Sigmoid colon (tissue), 7 donors: Measurements from ENCODE around the gene TMOD1. TPM values are rescaled to one million over a fixed set of nuclear protein-coding genes. Genes with fewer than 3 reads are reported as not detected.

ENCODE experiments used
- DNase-seq: peaks from one replicate; pipeline ENCODE4 v3.0.0-alpha.2; 2019
- H3K27ac ChIP-seq, 4 donors: fragments of 200-600 bp; sonication (generic); one replicate each; pipeline ENCODE4 v1.5.1; 2016 to 2019; ENCODE audit warnings: mild to moderate bottlenecking in 1 of 4
- H3K27me3 ChIP-seq, 3 donors: fragments of 200-600 bp; sonication (generic); one replicate each; pipeline ENCODE4 v1.5.1; 2019; ENCODE audit warnings: mild to moderate bottlenecking in 1 of 3
- H3K36me3 ChIP-seq, 4 donors: fragments of 200-600 bp; sonication (generic); one replicate each; pipeline ENCODE4 v1.5.1; 2016 to 2019
- H3K4me1 ChIP-seq, 4 donors: fragments of 200-600 bp; sonication (generic); one replicate each; pipeline ENCODE4 v1.5.1; 2017 to 2019
- H3K4me3 ChIP-seq, 4 donors: fragments of 200-600 bp; sonication (generic); one replicate each; pipeline ENCODE4 v1.5.1; 2017 to 2019; ENCODE audit warnings: mild to moderate bottlenecking in 2 of 4, moderate library complexity in 1 of 4
- H3K9me3 ChIP-seq, 4 donors: fragments of 200-600 bp in 3 of 4; sonication (generic) in 3 of 4; one replicate each; pipeline versions ENCODE4 v1.5.1 to v1.6.1; 2013 to 2019
- EP300 ChIP-seq, 4 donors: sonication (generic); formaldehyde crosslinking; IDR thresholded peaks; one replicate each; pipeline ENCODE4 v1.6.1; 2017; ENCODE audit warnings: antibody characterized with exemption in 4 of 4
- POLR2A ChIP-seq, 2 donors: fragments of 450-650 bp; IDR thresholded peaks; one replicate each; pipeline ENCODE4 v1.6.1; 2016; ENCODE audit warnings: antibody characterized with exemption in 2 of 2, mild to moderate bottlenecking in 2 of 2, moderate library complexity in 2 of 2
- POLR2AphosphoS5 ChIP-seq, 4 donors: sonication (generic); formaldehyde crosslinking; IDR thresholded peaks; one replicate each; pipeline ENCODE4 v1.6.1; 2017; ENCODE audit warnings: antibody characterized with exemption in 4 of 4
- WGBS, 2 donors: extraction: QIAGEN DNeasy Blood & Tissue Kit; methylation state at CpG; one replicate each; pipeline ENCODE4 v1.1.7; 2013; 5-methylcytosine and 5-hydroxymethylcytosine counted together
- intact Hi-C: fragments of 100-400 bp; cut with DNase I; formaldehyde crosslinking; loops from one replicate; pipeline ENCODE4 v1.15.1; 2023
- polyA plus RNA-seq, 3 donors: library from polyadenylated mRNA; stranded (reverse); fragments of 200-250 nt; gene quantifications; one replicate each; pipeline ENCODE4 v1.2.3, GENCODE V29; 2013
- total RNA-seq, 4 donors: library from RNA; depleted of rRNA; stranded (reverse); fragments of >200 nt; gene quantifications; one replicate each; pipeline ENCODE4 v1.1.0, GENCODE V29; 2016
- TF ChIP-seq, protein P1 (sequence below), 4 experiments: fragments of 450-650 bp in 3 of 4; fragments of 200-600 bp in 1 of 4; IDR thresholded peaks; one replicate each; pipeline ENCODE4 v1.5.1; 2016 to 2019; ENCODE audit warnings: antibody characterized with exemption in 4 of 4, mild to moderate bottlenecking in 3 of 4, moderate library complexity in 2 of 4
- donor health status: healthy with polysubstance abuse.
- donor health status: Bipolar disorder and iron deficiency.
- donor health status: healthy.

TMOD1 gene
- total and polyA plus RNA-seq, 7 donors, result 1.6 to 56.8 (median 28.5) TPM

GRCh38 chr9:97525451-97525850, 24.0 kb downstream of the TMOD1 start:
- Histone ChIP-seq H3K36me3 (peaks cover 0 to 26% (median 4%) of the 10 kb centered on the region in 4 donors), H3K27me3 (no peaks in the 10 kb centered on the region), H3K4me1 (peaks cover 0 to 60% (median 52%) of the 10 kb centered on the region in 4 donors), H3K9me3 (no peaks in the 10 kb centered on the region), H3K4me3 (no peak overlapping the region), H3K27ac (peak overlapping the region in 1 of 4 donors; percentile 0)
- TF ChIP-seq POLR2A (IDR thresholded peaks at IDR 0.05) (no peak), EP300 (IDR thresholded peaks at IDR 0.05) (no peak), POLR2AphosphoS5 (IDR thresholded peaks at IDR 0.05) (no peak)
- TF ChIP-seq, protein P1, sequence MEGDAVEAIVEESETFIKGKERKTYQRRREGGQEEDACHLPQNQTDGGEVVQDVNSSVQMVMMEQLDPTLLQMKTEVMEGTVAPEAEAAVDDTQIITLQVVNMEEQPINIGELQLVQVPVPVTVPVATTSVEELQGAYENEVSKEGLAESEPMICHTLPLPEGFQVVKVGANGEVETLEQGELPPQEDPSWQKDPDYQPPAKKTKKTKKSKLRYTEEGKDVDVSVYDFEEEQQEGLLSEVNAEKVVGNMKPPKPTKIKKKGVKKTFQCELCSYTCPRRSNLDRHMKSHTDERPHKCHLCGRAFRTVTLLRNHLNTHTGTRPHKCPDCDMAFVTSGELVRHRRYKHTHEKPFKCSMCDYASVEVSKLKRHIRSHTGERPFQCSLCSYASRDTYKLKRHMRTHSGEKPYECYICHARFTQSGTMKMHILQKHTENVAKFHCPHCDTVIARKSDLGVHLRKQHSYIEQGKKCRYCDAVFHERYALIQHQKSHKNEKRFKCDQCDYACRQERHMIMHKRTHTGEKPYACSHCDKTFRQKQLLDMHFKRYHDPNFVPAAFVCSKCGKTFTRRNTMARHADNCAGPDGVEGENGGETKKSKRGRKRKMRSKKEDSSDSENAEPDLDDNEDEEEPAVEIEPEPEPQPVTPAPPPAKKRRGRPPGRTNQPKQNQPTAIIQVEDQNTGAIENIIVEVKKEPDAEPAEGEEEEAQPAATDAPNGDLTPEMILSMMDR (IDR thresholded peaks at IDR 0.05), result no peak
- no peak for DNase-seq
- WGBS, 2 donors, result 79 to 82% methylated on average over 2 of the region's 2 CpGs
- intact Hi-C loops, result no loop called here

DNA sequence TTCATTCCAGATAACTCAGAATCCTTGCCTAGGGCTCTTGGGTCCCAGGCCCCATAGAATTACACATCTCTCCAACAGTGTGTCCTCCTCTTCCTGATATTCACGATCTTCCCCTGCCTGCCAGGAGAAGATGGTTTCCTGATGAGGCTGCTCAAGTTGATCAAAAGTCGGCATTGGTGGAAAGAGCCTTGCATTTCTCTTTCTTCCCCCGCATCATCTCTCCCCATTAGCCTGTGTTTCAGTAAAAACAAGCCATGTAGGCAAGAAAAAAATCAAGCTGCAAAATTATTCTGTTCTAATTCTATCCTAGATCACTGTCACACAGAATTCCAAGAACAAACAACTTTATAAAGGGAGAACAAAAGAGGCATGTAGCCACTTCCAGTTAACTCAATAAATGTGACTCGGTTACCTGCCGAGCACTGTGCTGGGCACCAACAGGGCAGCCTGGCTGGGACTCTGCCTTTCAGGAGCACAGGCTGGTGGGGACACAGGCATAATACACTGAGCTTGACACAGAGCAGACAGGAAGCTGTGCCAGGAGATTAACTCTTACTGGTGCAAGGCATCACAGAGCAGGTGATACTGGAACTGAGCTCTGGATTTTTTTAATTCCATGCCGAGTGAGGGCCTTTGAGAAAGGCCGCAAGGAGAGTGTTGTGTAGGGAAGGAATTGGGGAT, 25.6 kb downstream of the TMOD1 start:
- Histone ChIP-seq H3K27me3 (no peaks in the 10 kb centered on the region), H3K4me1 (peaks cover 0 to 60% (median 51%) of the 10 kb centered on the region in 4 donors), H3K9me3 (no peaks in the 10 kb centered on the region), H3K36me3 (peaks cover 0 to 26% (median 4%) of the 10 kb centered on the region in 4 donors), H3K4me3 (no peak overlapping the region), H3K27ac (peak overlapping the region in 3 of 4 donors; percentile 77 to 92 (median 91))
- 91 to 94% methylated on average over 7 of the region's 7 CpGs for WGBS, 2 donors
- no peak for DNase-seq
- no peak for TF ChIP-seq EP300 (IDR thresholded peaks at IDR 0.05)
- TF ChIP-seq POLR2AphosphoS5 (IDR thresholded peaks at IDR 0.05), result no peak
- intact Hi-C loops, result no loop called here

DNA sequence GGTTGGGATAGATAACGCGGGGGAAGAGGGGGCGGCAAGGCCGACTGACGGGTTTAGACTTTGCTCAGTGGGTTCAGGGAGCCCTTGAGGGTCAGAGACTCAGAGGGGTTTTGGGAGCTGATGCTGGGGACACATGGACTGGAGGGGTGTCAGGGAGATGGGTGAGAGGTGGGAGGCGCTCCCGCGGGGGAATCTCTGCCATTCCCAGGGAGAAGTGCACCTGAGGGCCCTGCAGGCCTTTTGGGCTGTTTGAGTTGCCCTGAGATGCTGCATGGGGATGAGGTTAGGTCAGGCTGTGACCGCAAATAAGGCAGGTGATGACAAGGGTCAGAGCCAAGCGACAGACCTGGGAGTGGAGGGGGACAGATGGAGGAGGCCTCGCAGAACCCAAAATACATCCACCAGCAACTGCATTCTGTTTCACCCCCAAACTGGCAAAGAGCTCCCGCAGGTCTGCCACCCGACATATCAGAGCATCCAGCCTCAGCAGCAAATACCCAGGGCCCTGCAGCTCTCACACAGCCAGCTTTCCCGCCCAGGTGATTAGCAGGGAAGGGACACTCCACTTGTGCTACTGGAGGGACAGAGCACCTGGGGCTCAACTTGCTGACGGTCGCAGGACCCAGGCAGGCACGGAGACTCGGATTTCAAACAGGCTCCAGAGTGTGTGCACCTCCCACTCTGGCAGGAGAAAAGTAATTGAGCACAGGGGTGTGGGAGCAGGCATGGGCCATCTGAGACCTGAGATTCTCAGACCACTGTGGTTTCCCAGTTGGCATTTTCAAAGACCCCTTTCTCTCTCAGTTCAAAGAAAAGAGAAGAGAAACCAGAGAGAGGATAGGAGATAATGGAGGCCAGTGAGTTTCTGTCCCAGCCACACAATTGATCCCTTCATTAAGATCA, 26.4 kb downstream of the TMOD1 start:
- peaks cover 0 to 26% (median 4%) of the 10 kb centered on the region in 4 donors for H3K36me3 ChIP-seq
- H3K27me3 ChIP-seq, result no peaks in the 10 kb centered on the region
- DNase-seq, result no peak
- intact Hi-C loops, result no loop called here
- H3K27ac ChIP-seq, result peak overlapping the region; percentile 77 to 92 (median 86)
- H3K4me3 ChIP-seq, result no peak overlapping the region
- H3K4me1 ChIP-seq, result peaks cover 0 to 61% (median 55%) of the 10 kb centered on the region in 4 donors
- 90% methylated on average over 18 of the region's 18 CpGs for WGBS, 2 donors
- H3K9me3 ChIP-seq, result no peaks in the 10 kb centered on the region
- TF ChIP-seq, protein P1 (IDR thresholded peaks at IDR 0.05), result no peak
- TF ChIP-seq POLR2AphosphoS5 (IDR thresholded peaks at IDR 0.05), result no peak
- no peak for TF ChIP-seq EP300 (IDR thresholded peaks at IDR 0.05)
- no peak for TF ChIP-seq POLR2A (IDR thresholded peaks at IDR 0.05)

DNA sequence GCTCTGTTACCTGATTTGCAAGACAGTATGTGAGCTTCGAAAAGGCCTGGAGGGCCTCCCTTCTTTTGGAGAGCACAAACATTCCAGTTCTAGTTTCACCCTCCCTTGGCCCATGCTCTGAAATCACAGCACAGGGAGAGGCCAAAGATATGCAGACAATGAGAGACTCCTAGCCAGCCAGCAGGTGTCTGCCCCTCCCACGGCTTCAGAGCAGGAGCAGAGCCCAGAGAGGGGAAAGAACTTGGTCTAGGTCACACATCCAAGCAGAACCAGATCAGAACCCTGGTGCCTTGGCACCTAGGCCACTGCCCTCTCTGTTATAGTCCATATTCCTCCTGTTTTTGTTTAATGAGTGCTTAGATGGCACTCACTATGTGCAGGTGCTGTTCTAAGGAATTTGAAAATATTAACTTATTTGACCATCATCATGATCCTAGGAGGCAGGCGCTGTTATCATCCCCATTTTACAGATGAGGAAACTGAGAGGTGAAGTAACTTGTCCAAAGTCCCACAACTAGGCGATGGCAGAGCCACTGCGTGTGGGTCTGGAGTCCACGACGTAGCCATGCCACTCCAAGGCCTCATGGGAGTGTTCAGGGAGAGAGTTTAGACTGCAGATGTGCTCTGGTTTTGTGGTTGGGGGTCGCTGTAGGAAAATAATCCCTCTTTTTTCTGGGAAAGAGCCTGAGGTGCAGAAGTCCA, 27.2 kb downstream of the TMOD1 start:
- intact Hi-C loops, result no loop called here
- H3K27ac ChIP-seq, result peak overlapping the region; percentile 77 to 92 (median 86)
- peaks cover 0 to 26% (median 4%) of the 10 kb centered on the region in 4 donors for H3K36me3 ChIP-seq
- no peak for DNase-seq
- TF ChIP-seq, protein P1 (IDR thresholded peaks at IDR 0.05), result no peak
- no peak for TF ChIP-seq EP300 (IDR thresholded peaks at IDR 0.05)
- TF ChIP-seq POLR2A (IDR thresholded peaks at IDR 0.05), result no peak
- TF ChIP-seq POLR2AphosphoS5 (IDR thresholded peaks at IDR 0.05), result no peak
- no peaks in the 10 kb centered on the region for H3K27me3 ChIP-seq
- no peaks in the 10 kb centered on the region for H3K9me3 ChIP-seq
- H3K4me3 ChIP-seq, result no peak overlapping the region
- peaks cover 0 to 63% (median 56%) of the 10 kb centered on the region in 4 donors for H3K4me1 ChIP-seq
- 77 to 86% methylated on average over 8 of the region's 8 CpGs for WGBS, 2 donors
